Naive thymus-derived CD4-positive, alpha-beta T cell (primary cell): Measurements from ENCODE around the gene CCDC50. TPM values are rescaled to one million over a fixed set of nuclear protein-coding genes. Genes with fewer than 3 reads are reported as not detected.

Experiments
- ATAC-seq: fragments of 150-1000 bp; cut with Tn5 transposase; 2 replicates; pipeline ENCODE4 v1.10.0; 2021; ENCODE audit warnings: mild to moderate bottlenecking, moderate library complexity
- CTCF ChIA-PET: fragments of 350-600 bp; sonication (Branson Sonifier 250); formaldehyde crosslinking; loops from one replicate; lab custom pipeline; 2021; ENCODE audit warnings: antibody characterized with exemption; lab: Charles Lee
- POLR2A ChIA-PET: fragments of 350-600 bp; sonication (Branson Sonifier 250); formaldehyde crosslinking; loops from one replicate; lab custom pipeline; 2021; ENCODE audit warnings: antibody characterized with exemption, inconsistent platforms; lab: Charles Lee
- DNase-seq, 9 donors: peaks; one replicate each; pipeline versions ENCODE4 v3.0.0 to v3.0.0-alpha.2; 2020 to 2022; ENCODE audit warnings: mixed read lengths in 1 of 9
- H3K27ac ChIP-seq: one replicate; pipeline ENCODE4 v1.7.0; 2013; ENCODE audit warnings: mild to moderate bottlenecking, low read depth, low read length, moderate library complexity
- H3K27me3 ChIP-seq, 2 donors: one replicate each; pipeline ENCODE4 v1.7.0; 2013; ENCODE audit warnings: low read length in 2 of 2, mild to moderate bottlenecking in 2 of 2, moderate library complexity in 2 of 2; ENCODE audit not compliant: control insufficient read depth in 2 of 2, insufficient read depth in 2 of 2
- H3K36me3 ChIP-seq, 3 experiments: 1 replicate in 2 of 3; 2 replicates in 1 of 3; pipeline ENCODE4 v1.7.0; 2013; ENCODE audit warnings: low read length in 3 of 3, mild to moderate bottlenecking in 3 of 3, moderate library complexity in 1 of 3; ENCODE audit not compliant: insufficient read depth in 3 of 3, control insufficient read depth in 2 of 3
- H3K4me1 ChIP-seq, 2 donors: one replicate each; pipeline ENCODE4 v1.7.0; 2013; ENCODE audit warnings: low read length in 2 of 2, mild to moderate bottlenecking in 2 of 2, moderate library complexity in 1 of 2; ENCODE audit not compliant: control insufficient read depth in 2 of 2, insufficient read depth in 2 of 2
- H3K4me3 ChIP-seq: 2 replicates; pipeline ENCODE4 v1.7.0; 2013; ENCODE audit warnings: mild to moderate bottlenecking, low read length
- H3K9me3 ChIP-seq, 3 experiments: 1 replicate in 2 of 3; 2 replicates in 1 of 3; pipeline ENCODE4 v1.7.0; 2013; ENCODE audit warnings: low read length in 3 of 3; ENCODE audit not compliant: control insufficient read depth in 2 of 3
- H3K27ac Mint-ChIP-seq, 9 donors: one replicate each; pipeline ENCODE4 v1.8.0; 2020 to 2022; ENCODE audit warnings: mixed read lengths in 9 of 9, mild to moderate bottlenecking in 8 of 9, moderate library complexity in 5 of 9, inconsistent platforms in 2 of 9
- H3K27me3 Mint-ChIP-seq, 5 donors: one replicate each; pipeline ENCODE4 v1.8.0; 2021 to 2022; ENCODE audit warnings: mixed read lengths in 5 of 5, mild to moderate bottlenecking in 1 of 5
- H3K36me3 Mint-ChIP-seq, 5 donors: one replicate each; pipeline ENCODE4 v1.8.0; 2020 to 2022; ENCODE audit warnings: mixed read lengths in 5 of 5, mild to moderate bottlenecking in 3 of 5, inconsistent platforms in 1 of 5
- H3K4me1 Mint-ChIP-seq, 7 donors: one replicate each; pipeline ENCODE4 v1.8.0; 2020 to 2022; ENCODE audit warnings: mixed read lengths in 7 of 7, mild to moderate bottlenecking in 3 of 7, inconsistent platforms in 1 of 7
- H3K4me3 Mint-ChIP-seq, 10 donors: one replicate each; pipeline ENCODE4 v1.8.0; 2020 to 2022; ENCODE audit warnings: mild to moderate bottlenecking in 10 of 10, mixed read lengths in 10 of 10, moderate library complexity in 6 of 10, inconsistent platforms in 2 of 10
- H3K9me3 Mint-ChIP-seq, 11 donors: one replicate each; pipeline ENCODE4 v1.8.0; 2020 to 2022; ENCODE audit warnings: mixed read lengths in 11 of 11, mild to moderate bottlenecking in 4 of 11, inconsistent platforms in 1 of 11, moderate library complexity in 1 of 11
- intact Hi-C, 2 donors: fragments of 100-400 bp; cut with micrococcal nuclease; formaldehyde crosslinking; loops; one replicate each; pipeline ENCODE4 v1.15.1; 2023
- polyA plus RNA-seq, 2 donors: library from polyadenylated mRNA; unstranded; fragments of 300-500 nt; fragmentation: Illumina TruSeq; gene quantifications; one replicate each; pipeline ENCODE4 v1.2.3, GENCODE V29; 2021
- total RNA-seq, 6 experiments: library from RNA in 5 of 6; stranded (reverse) in 5 of 6; gene quantifications; 1 replicate in 5 of 6; 2 replicates in 1 of 6; pipeline ENCODE4 v1.2.3 and lab custom pipeline; 2021 to 2026

Gene CCDC50
- total and polyA plus RNA-seq, 7 experiments from 2014 or later = 0.92 to 17.9 (median 2.0) TPM

DNA sequence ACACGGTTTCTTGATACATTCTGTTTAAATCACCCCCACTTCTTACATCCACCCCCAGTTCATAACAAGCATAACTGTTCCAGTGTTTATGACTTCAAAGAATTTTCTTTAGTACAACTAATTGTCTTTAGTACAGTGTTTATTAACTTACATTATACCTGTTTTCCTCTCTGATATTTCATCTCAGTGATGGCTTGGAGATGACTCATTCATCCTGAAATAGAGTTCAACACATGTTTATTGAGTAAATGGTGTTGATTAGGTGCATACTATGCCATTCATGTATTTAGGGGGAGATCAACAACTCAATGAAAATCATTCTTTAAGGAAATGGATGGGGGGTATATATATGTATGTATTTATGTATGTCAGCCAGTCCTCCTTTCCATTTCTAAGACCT lies 22.8 kb downstream of the CCDC50 start:
- no peak overlapping the region for H3K4me3 Mint-ChIP-seq
- CTCF ChIA-PET = no interaction called here

DNA sequence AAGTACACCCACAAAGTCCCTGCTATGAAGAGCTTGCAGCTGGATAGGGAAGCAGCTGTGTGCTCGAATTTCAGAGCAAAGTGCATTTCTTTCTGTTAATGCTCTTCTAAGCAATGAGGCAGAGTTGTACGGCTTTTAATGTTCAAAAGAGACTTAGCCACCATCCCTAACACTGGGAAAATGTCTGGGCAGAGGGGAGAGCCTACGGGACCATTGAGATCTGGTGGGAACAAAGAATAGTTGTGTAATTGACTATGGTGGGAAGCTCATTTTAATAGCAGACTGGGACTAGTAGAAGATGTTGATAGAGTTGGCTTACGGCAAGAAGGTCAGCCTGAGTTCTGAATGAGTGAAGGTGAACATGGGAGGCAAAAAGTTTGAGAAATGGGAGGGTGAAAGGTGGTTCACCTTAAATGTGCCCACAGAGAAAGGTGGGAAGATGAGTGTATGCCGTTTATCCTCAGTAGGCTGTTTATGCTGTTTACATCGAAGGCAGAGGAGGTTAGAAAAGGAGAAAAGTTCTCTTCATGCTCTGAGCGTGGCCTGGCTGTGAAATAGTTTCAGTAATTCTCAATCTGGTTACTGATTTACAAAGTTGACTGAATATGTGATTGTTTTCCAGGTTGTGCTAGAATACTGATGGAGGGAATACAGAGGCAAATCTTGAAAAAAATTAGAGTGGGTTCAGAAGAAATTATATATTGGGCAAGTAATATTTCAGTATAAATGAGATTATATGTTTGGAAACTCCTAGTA lies 24.0 kb downstream of the CCDC50 start:
- no peaks in the 10 kb centered on the region for H3K4me1 ChIP-seq
- H3K9me3 ChIP-seq = no peaks in the 10 kb centered on the region
- intact Hi-C loops = no loop called here
- CTCF ChIA-PET = no interaction called here
- H3K27ac ChIP-seq = no peak overlapping the region
- no peak for DNase-seq
- Mint-ChIP-seq H3K4me1 (peaks cover 0 to 2% (median 0%) of the 10 kb centered on the region in 7 donors), H3K27me3 (no peaks in the 10 kb centered on the region), H3K36me3 (no peaks in the 10 kb centered on the region), H3K27ac (no peak overlapping the region), H3K9me3 (peaks cover 0 to 3% (median 0%) of the 10 kb centered on the region in 11 donors), H3K4me3 (no peak overlapping the region)
- H3K4me3 ChIP-seq = no peak overlapping the region
- no peak for ATAC-seq
- POLR2A ChIA-PET = no interaction called here
- H3K36me3 ChIP-seq = no peaks in the 10 kb centered on the region
- H3K27me3 ChIP-seq = no peaks in the 10 kb centered on the region

More for the DNA sequence above, 22.8 kb downstream of the CCDC50 start:
- no peaks in the 10 kb centered on the region for H3K27me3 ChIP-seq
- no peak overlapping the region for H3K27ac ChIP-seq
- POLR2A ChIA-PET = no interaction called here
- H3K4me1 ChIP-seq = no peaks in the 10 kb centered on the region
- no peaks in the 10 kb centered on the region for H3K9me3 ChIP-seq
- H3K36me3 Mint-ChIP-seq = no peaks in the 10 kb centered on the region
- no peak for ATAC-seq
- intact Hi-C loops = no loop called here
- no peaks in the 10 kb centered on the region for H3K4me1 Mint-ChIP-seq
- no peaks in the 10 kb centered on the region for H3K27me3 Mint-ChIP-seq
- peaks cover 0 to 3% (median 0%) of the 10 kb centered on the region in 11 donors for H3K9me3 Mint-ChIP-seq
- H3K36me3 ChIP-seq = no peaks in the 10 kb centered on the region
- no peak for DNase-seq
- H3K27ac Mint-ChIP-seq = no peak overlapping the region
- no peak overlapping the region for H3K4me3 ChIP-seq

DNA sequence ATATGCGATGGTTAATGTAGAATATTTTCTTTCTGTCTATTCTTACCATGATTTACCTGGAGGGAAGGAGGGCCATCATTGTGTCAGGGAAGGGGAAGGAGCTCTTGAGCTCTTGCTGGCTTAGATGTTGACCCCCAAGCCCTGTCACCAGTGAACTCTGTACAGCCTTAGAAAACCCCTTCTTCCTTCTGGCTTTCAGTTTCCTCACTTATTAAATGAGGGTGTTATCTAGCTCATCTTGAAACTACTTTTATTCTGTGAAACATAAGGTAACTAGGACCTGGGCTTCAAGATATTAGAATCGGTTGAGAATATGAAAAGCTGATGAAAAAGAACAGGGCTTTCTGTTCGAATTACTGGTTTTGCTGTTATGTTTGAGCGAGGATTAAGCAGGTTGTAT lies 26.2 kb downstream of the CCDC50 start:
- Histone ChIP-seq H3K9me3 (no peaks in the 10 kb centered on the region), H3K27ac (no peak overlapping the region), H3K4me3 (no peak overlapping the region), H3K4me1 (no peaks in the 10 kb centered on the region), H3K27me3 (no peaks in the 10 kb centered on the region), H3K36me3 (no peaks in the 10 kb centered on the region)
- intact Hi-C loops = no loop called here
- peaks cover 0 to 12% (median 0%) of the 10 kb centered on the region in 7 donors for H3K4me1 Mint-ChIP-seq
- ATAC-seq (no peak), DNase-seq (no peak)
- no peak overlapping the region for H3K27ac Mint-ChIP-seq
- ChIA-PET POLR2A (no interaction called here), CTCF (no interaction called here)
- H3K36me3 Mint-ChIP-seq = peaks cover 0 to 5% (median 0%) of the 10 kb centered on the region in 5 donors
- peaks cover 0 to 3% (median 0%) of the 10 kb centered on the region in 11 donors for H3K9me3 Mint-ChIP-seq
- no peaks in the 10 kb centered on the region for H3K27me3 Mint-ChIP-seq
- no peak overlapping the region for H3K4me3 Mint-ChIP-seq

DNA sequence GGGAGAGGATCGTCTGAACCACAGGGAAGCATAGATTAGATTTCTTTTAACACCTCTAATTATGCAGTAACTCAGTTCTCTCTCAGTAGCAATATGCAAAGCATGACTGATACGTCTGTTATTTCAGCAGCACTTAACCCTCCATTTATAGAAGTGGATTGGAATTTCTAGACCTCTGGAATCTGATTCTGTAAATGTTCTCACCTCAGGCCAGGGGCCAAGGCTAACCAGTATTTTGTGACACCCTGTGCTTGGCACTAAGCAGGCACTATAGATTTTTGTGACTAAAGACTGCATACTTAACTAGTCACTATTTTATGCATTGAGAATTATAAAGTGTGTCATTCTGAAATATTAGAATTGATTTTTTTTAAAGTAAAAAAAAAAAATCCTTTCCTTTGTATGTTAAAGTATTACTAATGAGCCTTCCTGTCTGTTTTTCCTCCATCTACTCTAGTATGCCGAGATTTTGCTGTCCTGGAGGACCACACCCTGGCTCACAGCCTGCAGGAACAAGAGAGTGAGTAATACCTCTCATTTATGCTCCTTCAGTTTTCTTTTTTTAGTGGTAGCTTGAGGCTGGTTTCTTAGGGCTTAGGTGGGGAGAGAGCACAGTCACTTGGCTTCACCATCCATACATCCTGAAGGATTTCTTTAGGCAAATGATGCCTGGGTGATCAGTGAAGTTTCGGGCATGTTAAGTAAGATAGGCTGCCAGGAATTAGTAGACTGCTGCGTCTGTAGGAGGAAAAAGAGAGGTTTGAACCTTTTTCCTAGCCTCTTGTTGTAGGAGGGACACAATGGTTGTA lies 27.6 kb downstream of the CCDC50 start:
- Histone ChIP-seq H3K36me3 (no peaks in the 10 kb centered on the region), H3K9me3 (no peaks in the 10 kb centered on the region), H3K4me3 (no peak overlapping the region), H3K4me1 (no peaks in the 10 kb centered on the region), H3K27ac (no peak overlapping the region), H3K27me3 (no peaks in the 10 kb centered on the region)
- Mint-ChIP-seq H3K4me3 (no peak overlapping the region), H3K27ac (no peak overlapping the region), H3K4me1 (peaks cover 0 to 12% (median 0%) of the 10 kb centered on the region in 7 donors), H3K27me3 (no peaks in the 10 kb centered on the region), H3K9me3 (peaks cover 0 to 4% (median 0%) of the 10 kb centered on the region in 11 donors), H3K36me3 (peaks cover 0 to 7% (median 0%) of the 10 kb centered on the region in 5 donors)
- DNase-seq (no peak), ATAC-seq (no peak)
- ChIA-PET POLR2A (no interaction called here), CTCF (no interaction called here)
- intact Hi-C loops = no loop called here

DNA sequence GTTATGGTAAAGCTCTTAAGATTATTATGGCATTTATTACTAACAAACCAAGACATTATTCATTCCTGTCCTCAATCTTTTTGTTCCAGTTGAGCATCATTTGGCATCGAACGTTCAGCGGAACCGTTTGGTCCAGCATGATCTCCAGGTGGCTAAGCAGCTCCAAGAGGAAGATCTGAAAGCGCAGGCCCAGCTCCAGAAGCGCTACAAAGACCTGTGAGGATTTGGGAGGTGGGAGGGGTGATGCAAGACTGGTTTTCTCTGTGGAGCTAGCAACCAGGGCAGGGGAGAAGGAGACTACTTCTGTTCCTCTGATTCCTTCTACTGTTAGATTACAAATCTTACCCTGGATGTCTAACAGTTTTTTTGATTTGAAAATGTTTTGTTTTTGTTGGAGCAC lies 28.7 kb downstream of the CCDC50 start:
- H3K36me3 Mint-ChIP-seq = peaks cover 0 to 7% (median 0%) of the 10 kb centered on the region in 5 donors
- no peak overlapping the region for H3K27ac ChIP-seq
- no peaks in the 10 kb centered on the region for H3K4me1 ChIP-seq
- H3K27ac Mint-ChIP-seq = no peak overlapping the region
- no peak for ATAC-seq
- H3K4me3 Mint-ChIP-seq = no peak overlapping the region
- no peaks in the 10 kb centered on the region for H3K36me3 ChIP-seq
- CTCF ChIA-PET = no interaction called here
- peaks cover 0 to 12% (median 0%) of the 10 kb centered on the region in 7 donors for H3K4me1 Mint-ChIP-seq
- intact Hi-C loops = no loop called here
- no peak for DNase-seq
- no peaks in the 10 kb centered on the region for H3K9me3 ChIP-seq
- no peak overlapping the region for H3K4me3 ChIP-seq
- H3K27me3 Mint-ChIP-seq = no peaks in the 10 kb centered on the region
- no peaks in the 10 kb centered on the region for H3K27me3 ChIP-seq
- H3K9me3 Mint-ChIP-seq = peaks cover 0 to 4% (median 0%) of the 10 kb centered on the region in 11 donors
- POLR2A ChIA-PET = no interaction called here

DNA sequence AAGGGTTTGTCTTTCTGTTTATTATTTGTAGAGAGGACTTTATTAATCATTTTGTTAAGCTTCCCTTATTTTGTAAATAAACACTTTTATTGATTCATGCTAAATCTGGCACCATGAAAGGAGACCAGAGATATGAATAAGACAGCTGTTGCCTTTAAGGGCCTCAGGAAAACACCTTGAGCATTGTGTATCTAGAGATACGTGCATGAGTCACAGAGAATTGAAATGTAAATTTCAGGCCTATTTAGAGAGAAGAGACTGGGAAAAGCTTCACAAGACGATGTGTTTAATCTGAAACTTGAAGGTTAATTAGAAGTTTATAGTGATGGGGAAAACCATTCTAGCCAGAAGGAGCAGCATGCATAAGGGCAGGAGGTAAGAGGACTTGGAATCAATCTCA lies 29.7 kb downstream of the CCDC50 start:
- H3K9me3 Mint-ChIP-seq = peaks cover 0 to 4% (median 0%) of the 10 kb centered on the region in 11 donors
- H3K4me3 Mint-ChIP-seq = no peak overlapping the region

More for the DNA sequence above, 29.7 kb downstream of the CCDC50 start:
- Histone ChIP-seq H3K4me3 (no peak overlapping the region), H3K27me3 (no peaks in the 10 kb centered on the region), H3K36me3 (no peaks in the 10 kb centered on the region), H3K4me1 (no peaks in the 10 kb centered on the region), H3K9me3 (no peaks in the 10 kb centered on the region), H3K27ac (no peak overlapping the region)
- Mint-ChIP-seq H3K4me1 (peaks cover 0 to 12% (median 0%) of the 10 kb centered on the region in 7 donors), H3K27me3 (no peaks in the 10 kb centered on the region), H3K36me3 (peaks cover 0 to 7% (median 0%) of the 10 kb centered on the region in 5 donors), H3K27ac (peak overlapping the region in 2 of 9 donors; percentile 1 to 9)
- POLR2A ChIA-PET = no interaction called here
- ATAC-seq = no peak
- CTCF ChIA-PET = no interaction called here
- no peak for DNase-seq
- intact Hi-C loops = no loop called here
